A673 (cell line): Measurements from ENCODE around the gene CNIH3. TPM values are rescaled to one million over a fixed set of nuclear protein-coding genes. Genes with fewer than 3 reads are reported as not detected.

Experiments
- BruUV-seq: library from RNA; stranded (reverse); fragments of 400-500 nt; replicated peaks from 2 replicates; lab custom pipeline; 2021; lab: Mats Ljungman, UMichigan
- CTCF ChIA-PET: fragments of 300-600 bp; sonication (Branson Sonifier 250); formaldehyde crosslinking; loops from one replicate; lab custom pipeline; 2022; ENCODE audit warnings: antibody characterized with exemption; lab: Charles Lee
- POLR2A ChIA-PET: fragments of 300-600 bp; sonication (Branson Sonifier 250); formaldehyde crosslinking; loops from one replicate; lab custom pipeline; 2022; ENCODE audit warnings: antibody characterized with exemption; ENCODE audit not compliant: low non-redundant PET; lab: Charles Lee
- DNase-seq: peaks from one replicate; pipeline ENCODE4 v3.0.0-alpha.2; 2015; ENCODE audit warnings: low spot score
- H3K27ac ChIP-seq: fragments of 200-600 bp; sonication (generic); 2 replicates; pipeline ENCODE4 v1.5.1; 2016; ENCODE audit warnings: mixed run types, low read depth, mild to moderate bottlenecking, mixed read lengths, antibody characterized with exemption, low read length; ENCODE audit not compliant: poor library complexity, severe bottlenecking
- H3K27me3 ChIP-seq: fragments of 200-600 bp; sonication (generic); replicated peaks from 2 replicates; pipeline ENCODE4 v1.6.1; 2017; ENCODE audit warnings: mixed run types, low read depth, mild to moderate bottlenecking, mixed read lengths, antibody characterized with exemption, low read length; ENCODE audit not compliant: insufficient read depth, poor library complexity
- H3K36me3 ChIP-seq: fragments of 200-600 bp; sonication (generic); 2 replicates; pipeline ENCODE4 v1.6.1; 2016; ENCODE audit warnings: mixed run types, mild to moderate bottlenecking, mixed read lengths, antibody characterized with exemption, low read length; ENCODE audit not compliant: insufficient read depth, poor library complexity, severe bottlenecking
- H3K4me1 ChIP-seq: fragments of 200-600 bp; sonication (generic); 2 replicates; pipeline ENCODE4 v1.6.1; 2017; ENCODE audit warnings: mixed run types, mild to moderate bottlenecking, mixed read lengths, antibody characterized with exemption, low read length; ENCODE audit not compliant: insufficient read depth, poor library complexity, severe bottlenecking
- H3K4me3 ChIP-seq: fragments of 200-600 bp; sonication (generic); 2 replicates; pipeline ENCODE4 v1.5.1; 2016; ENCODE audit warnings: low read depth, mixed run types, mild to moderate bottlenecking, mixed read lengths, low read length; ENCODE audit not compliant: poor library complexity, severe bottlenecking
- H3K9me3 ChIP-seq: fragments of 200-600 bp; sonication (generic); 2 replicates; pipeline ENCODE4 v1.6.1; 2016; ENCODE audit warnings: mixed run types, low read depth, mild to moderate bottlenecking, mixed read lengths, antibody characterized with exemption, low read length; ENCODE audit not compliant: poor library complexity, severe bottlenecking
- EZH2 ChIP-seq: fragments of 200-600 bp; sonication (generic); IDR thresholded peaks from 2 replicates; pipeline ENCODE4 v1.6.1; 2017; ENCODE audit warnings: borderline replicate concordance, low read depth, mild to moderate bottlenecking, mixed read lengths, antibody characterized with exemption, low read length; ENCODE audit not compliant: poor library complexity, severe bottlenecking
- intact Hi-C: fragments of 100-400 bp; cut with micrococcal nuclease; formaldehyde crosslinking; loops from one replicate; pipeline ENCODE4 v1.10.0; 2022; ENCODE audit not compliant: unreplicated experiment
- total RNA-seq: library from RNA; stranded (reverse); gene quantifications from 2 replicates; pipeline ENCODE4 v1.2.3, GENCODE V29; 2021
- TF ChIP-seq, protein P1 (sequence below): fragments of 300-800, 200-600 bp; sonication (generic); conservative IDR thresholded peaks from 2 replicates; pipeline ENCODE4 v1.5.1; 2017; ENCODE audit warnings: low read depth, mild to moderate bottlenecking, antibody characterized with exemption, low read length, moderate library complexity, mixed read lengths

Gene CNIH3
- total RNA-seq, 1 experiment from 2014 or later = 3.8 TPM

DNA sequence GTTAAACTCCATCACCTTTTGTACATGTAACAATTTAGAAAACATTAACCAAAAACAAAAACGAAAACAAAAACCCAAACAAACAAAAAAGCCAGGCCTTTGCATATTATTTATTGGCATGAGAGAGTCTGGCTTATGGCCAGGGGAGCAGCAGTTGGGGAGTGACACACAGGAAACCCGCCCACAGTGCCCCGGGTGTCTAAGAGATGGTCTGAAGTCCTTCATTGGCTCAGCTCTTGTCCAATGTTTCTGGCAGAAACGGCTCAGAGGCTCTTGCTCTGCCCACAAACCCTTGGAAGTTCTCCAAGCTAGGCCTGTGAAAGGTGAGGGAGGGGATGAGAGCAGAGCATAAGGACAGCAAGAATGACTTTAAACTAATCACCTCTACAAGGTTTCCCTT lies 131.5 kb downstream of the CNIH3 start:
- TF ChIP-seq EZH2 = no peak
- TF ChIP-seq, protein P1, sequence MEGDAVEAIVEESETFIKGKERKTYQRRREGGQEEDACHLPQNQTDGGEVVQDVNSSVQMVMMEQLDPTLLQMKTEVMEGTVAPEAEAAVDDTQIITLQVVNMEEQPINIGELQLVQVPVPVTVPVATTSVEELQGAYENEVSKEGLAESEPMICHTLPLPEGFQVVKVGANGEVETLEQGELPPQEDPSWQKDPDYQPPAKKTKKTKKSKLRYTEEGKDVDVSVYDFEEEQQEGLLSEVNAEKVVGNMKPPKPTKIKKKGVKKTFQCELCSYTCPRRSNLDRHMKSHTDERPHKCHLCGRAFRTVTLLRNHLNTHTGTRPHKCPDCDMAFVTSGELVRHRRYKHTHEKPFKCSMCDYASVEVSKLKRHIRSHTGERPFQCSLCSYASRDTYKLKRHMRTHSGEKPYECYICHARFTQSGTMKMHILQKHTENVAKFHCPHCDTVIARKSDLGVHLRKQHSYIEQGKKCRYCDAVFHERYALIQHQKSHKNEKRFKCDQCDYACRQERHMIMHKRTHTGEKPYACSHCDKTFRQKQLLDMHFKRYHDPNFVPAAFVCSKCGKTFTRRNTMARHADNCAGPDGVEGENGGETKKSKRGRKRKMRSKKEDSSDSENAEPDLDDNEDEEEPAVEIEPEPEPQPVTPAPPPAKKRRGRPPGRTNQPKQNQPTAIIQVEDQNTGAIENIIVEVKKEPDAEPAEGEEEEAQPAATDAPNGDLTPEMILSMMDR = no peak
- Histone ChIP-seq H3K4me3 (no peak overlapping the region), H3K27ac (no peak overlapping the region), H3K4me1 (peaks cover 3% of the 10 kb centered on the region), H3K27me3 (no peaks in the 10 kb centered on the region), H3K36me3 (no peaks in the 10 kb centered on the region), H3K9me3 (no peaks in the 10 kb centered on the region)
- ChIA-PET POLR2A (no interaction called here), CTCF (interaction anchor here (0.6 kb wide), 1 partner anchor 46 kb away, joined by 3 read pairs; no protein-coding TSS in a partner anchor)
- intact Hi-C loops = loop anchor here (10.0 kb wide), 1 partner anchor 223 kb away; no protein-coding TSS in a partner anchor
- peak; percentile 76 for DNase-seq
- no TSS peak for BruUV-seq

DNA sequence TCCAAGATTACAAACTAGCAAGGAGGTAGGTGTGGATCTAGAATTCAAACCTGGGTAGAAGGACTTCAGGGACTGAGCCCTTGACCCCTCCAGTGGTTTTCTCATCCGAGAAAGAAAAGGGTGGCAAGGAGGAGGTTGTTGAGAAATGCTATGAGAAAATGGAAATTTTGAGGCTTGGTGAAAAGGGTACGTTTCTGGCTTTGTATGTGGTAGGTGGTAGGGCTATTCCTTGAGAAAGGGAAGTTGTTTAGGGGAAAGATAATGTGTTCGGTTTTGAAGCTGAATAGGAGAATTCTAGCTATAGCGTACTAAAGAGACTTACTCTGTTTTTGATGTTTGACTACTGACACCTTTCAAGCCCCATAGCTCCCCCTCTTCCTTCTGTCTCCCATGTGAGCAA lies 133.8 kb downstream of the CNIH3 start:
- Histone ChIP-seq H3K4me1 (peaks cover 3% of the 10 kb centered on the region), H3K27ac (no peak overlapping the region), H3K36me3 (no peaks in the 10 kb centered on the region), H3K9me3 (no peaks in the 10 kb centered on the region), H3K27me3 (no peaks in the 10 kb centered on the region), H3K4me3 (no peak overlapping the region)
- TF ChIP-seq, protein P1 = no peak
- no peak for TF ChIP-seq EZH2
- CTCF ChIA-PET = no interaction called here
- intact Hi-C loops = loop anchor here (2.0 to 10.0 kb wide), 2 partner anchors 33 to 225 kb away; no protein-coding TSS in a partner anchor
- POLR2A ChIA-PET = no interaction called here
- BruUV-seq = no TSS peak
- DNase-seq = no peak

DNA sequence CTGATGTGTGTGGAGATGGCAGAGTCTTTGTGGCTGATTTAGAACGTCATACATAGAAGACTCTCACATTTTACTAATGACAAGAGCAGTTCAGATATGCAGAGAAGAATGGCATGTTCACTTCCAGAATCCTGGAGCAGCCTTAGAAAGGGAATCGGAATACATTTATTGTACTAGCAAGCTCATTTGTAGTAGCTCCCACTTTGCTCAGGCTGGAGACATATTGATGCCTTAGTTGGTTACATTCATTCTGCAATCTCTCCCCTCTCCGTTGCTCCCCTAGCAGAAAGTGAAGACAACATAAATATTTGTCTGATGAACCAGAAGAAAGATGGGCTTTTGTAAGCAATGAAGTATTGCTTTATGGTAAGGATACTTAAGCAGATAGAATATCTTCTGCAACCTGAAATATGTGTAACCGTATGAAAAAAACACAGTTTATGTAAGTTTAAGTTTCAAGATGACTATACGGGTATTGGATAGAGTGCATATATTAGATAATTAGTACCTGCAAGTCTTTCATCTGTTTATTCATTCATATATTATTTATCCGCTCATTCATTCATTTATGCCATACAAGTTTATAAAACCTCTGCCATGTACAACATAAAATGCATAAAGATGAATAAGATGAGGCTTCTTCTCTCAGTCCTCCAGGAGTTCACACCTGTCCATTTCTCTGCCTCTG lies 135.7 kb downstream of the CNIH3 start:
- no peaks in the 10 kb centered on the region for H3K36me3 ChIP-seq
- no peak overlapping the region for H3K4me3 ChIP-seq
- no peaks in the 10 kb centered on the region for H3K27me3 ChIP-seq
- TF ChIP-seq, protein P1 = no peak
- TF ChIP-seq EZH2 = no peak
- no peak for DNase-seq
- ChIA-PET CTCF (no interaction called here), POLR2A (no interaction called here)
- H3K4me1 ChIP-seq = peaks cover 3% of the 10 kb centered on the region
- no peak overlapping the region for H3K27ac ChIP-seq
- no TSS peak for BruUV-seq
- intact Hi-C loops = loop anchor here (2.0 kb wide), 1 partner anchor 35 kb away; no protein-coding TSS in a partner anchor
- H3K9me3 ChIP-seq = no peaks in the 10 kb centered on the region
